ENCODE data around the gene RARS2.
A peak's percentile ranks its signal among the peaks of the same experiment; 100 is the strongest.

RARS2 gene

DNA sequence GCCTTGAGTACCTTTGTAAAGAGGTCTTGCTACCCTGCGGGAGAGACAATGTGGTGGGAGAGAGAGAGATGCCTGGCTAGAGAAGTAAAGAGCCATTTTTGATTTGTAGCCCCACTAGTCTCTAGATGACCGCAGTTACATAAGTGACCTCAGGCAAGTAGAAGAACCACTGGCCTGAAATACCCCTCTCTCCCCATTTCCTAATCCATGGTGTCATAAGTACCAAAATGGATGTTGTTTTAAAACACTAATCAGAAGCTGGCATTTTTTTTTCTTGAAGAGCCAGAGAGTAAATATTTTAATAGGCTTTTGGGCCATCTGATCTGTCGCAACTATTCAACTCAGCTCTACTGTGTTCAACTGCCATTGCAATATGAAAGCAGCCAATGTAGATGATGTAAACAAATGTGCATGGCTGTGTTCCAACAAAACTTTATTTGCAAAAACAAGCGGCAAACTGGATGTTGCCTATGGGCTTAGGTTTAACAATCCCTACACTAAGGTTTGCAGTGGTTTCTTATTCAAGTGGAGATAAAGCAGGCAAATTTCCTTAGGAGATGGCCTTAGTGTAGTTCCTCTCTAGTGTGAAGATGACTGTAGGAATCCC is 36.5 kb downstream of the RARS2 start:
- Mint-ChIP-seq H3K4me1 (ENCODE audit: low read depth) (no peaks in the 10 kb centered on the region), H3K27me3 (no peaks in the 10 kb centered on the region), H3K36me3 (ENCODE audit: low read depth) (peaks cover 72% of the 10 kb centered on the region), H3K9me3 (no peaks in the 10 kb centered on the region), H3K4me3 (no peak overlapping the region), H3K27ac (no peak overlapping the region)
- intact Hi-C loops (cut with micrococcal nuclease), result no loop called here

DNA sequence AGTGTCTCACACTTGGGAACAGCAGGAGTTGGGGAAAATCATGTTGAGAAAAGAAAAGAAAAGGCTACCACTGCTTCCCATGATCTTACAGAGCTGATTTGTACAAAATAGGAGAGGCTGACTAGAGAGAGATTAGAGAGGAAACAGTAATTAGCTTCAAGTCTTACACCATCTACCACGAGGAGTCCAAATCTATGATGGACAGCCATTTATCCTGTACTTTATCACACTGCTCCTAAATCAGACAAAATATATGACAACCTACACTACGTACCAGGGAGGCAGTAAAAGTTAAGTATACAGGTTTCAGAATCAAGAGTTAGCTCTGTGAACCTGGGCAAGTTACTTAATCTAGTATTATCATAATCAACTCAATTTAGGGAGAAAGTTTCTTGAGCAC is 38.0 kb downstream of the RARS2 start:
- H3K4me3 Mint-ChIP-seq, result no peak overlapping the region
- intact Hi-C loops (cut with micrococcal nuclease), result no loop called here
- no peaks in the 10 kb centered on the region for H3K4me1 Mint-ChIP-seq (ENCODE audit: low read depth)
- peaks cover 70% of the 10 kb centered on the region for H3K36me3 Mint-ChIP-seq (ENCODE audit: low read depth)
- H3K9me3 Mint-ChIP-seq, result no peaks in the 10 kb centered on the region
- H3K27me3 Mint-ChIP-seq, result no peaks in the 10 kb centered on the region
- peak overlapping the region; percentile 20 for H3K27ac Mint-ChIP-seq

DNA sequence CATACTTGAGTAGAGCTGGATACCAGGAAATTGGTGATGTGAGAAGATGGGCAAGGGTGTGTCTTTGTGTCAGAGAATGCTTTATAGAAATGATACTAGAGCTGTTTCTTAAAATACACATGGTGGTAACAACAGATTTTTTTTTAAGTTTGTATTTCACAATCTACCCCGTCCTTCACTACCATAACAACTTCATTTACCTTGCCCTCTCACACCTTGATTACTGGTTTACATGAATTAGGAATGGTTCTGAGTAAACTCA is 45.4 kb downstream of the RARS2 start:
- H3K4me1 Mint-ChIP-seq (ENCODE audit: low read depth), result no peaks in the 10 kb centered on the region
- no peaks in the 10 kb centered on the region for H3K27me3 Mint-ChIP-seq
- no peak overlapping the region for H3K4me3 Mint-ChIP-seq
- H3K36me3 Mint-ChIP-seq (ENCODE audit: low read depth), result peaks cover 88% of the 10 kb centered on the region
- intact Hi-C loops (cut with micrococcal nuclease), result no loop called here
- no peak overlapping the region for H3K27ac Mint-ChIP-seq
- peaks cover 4% of the 10 kb centered on the region for H3K9me3 Mint-ChIP-seq

DNA sequence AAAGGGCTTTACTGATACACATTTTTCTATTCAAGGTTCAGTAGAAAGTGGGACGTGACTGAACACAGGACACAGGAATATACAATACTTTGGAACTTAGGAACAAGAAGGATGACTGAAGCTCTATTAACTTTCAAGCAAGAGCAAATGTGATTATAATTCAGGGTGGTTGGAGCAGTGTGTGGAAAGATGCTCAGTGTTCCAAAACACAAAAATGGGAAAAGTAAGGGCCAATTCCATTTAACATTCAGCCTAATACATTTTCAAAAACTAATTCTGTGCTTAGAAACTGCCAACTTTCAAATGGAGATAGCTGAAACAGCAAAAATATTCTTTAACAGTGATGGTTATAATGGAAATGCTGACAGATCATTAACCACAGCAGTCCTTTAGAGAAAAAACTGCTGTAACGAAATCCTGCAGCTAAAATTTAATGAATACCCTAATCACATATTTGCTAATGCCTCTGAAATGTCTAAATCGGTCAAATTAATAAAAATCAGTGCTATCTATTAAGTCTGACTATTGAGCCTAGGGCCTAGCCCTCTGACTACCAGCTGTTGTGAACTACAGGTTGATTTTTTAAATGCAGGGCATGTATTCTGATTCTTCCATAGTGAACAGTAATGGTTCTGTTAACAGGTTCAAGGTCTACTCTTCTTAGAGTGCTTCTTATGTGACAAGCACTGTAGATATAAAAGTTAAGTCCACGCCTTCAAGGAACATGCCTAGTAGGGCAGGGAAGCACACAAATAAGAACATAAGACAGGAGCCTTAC is 45.9 kb downstream of the RARS2 start:
- no peaks in the 10 kb centered on the region for H3K27me3 Mint-ChIP-seq

DNA sequence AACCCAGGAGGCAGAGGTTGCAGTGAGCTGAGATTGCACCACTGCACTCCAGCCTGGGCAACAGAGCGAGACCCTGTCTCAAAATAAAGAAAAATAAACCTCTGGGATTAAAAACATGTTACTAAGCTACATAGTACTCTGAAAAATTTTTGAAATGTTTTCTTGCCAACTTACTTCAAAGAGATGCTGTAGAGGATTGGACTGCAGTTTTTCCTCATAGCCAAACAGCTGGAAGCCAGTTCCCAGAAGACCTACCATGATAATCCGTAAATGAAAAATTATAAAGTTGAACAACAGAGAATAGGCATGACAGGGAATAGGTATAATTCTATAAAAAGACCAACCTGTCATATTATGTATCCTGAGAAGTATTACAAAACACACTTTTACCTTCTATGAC is 48.0 kb downstream of the RARS2 start:
- Mint-ChIP-seq H3K27ac (no peak overlapping the region), H3K9me3 (peaks cover 9% of the 10 kb centered on the region), H3K36me3 (ENCODE audit: low read depth) (peaks cover 72% of the 10 kb centered on the region), H3K4me3 (no peak overlapping the region), H3K4me1 (ENCODE audit: low read depth) (no peaks in the 10 kb centered on the region), H3K27me3 (no peaks in the 10 kb centered on the region)
- intact Hi-C loops (cut with micrococcal nuclease), result no loop called here

More for the DNA sequence above, 45.9 kb downstream of the RARS2 start:
- H3K9me3 Mint-ChIP-seq, result peaks cover 9% of the 10 kb centered on the region
- H3K4me3 Mint-ChIP-seq, result no peak overlapping the region
- H3K4me1 Mint-ChIP-seq (ENCODE audit: low read depth), result no peaks in the 10 kb centered on the region
- no peak overlapping the region for H3K27ac Mint-ChIP-seq
- peaks cover 88% of the 10 kb centered on the region for H3K36me3 Mint-ChIP-seq (ENCODE audit: low read depth)
- intact Hi-C loops (cut with micrococcal nuclease), result no loop called here

DNA sequence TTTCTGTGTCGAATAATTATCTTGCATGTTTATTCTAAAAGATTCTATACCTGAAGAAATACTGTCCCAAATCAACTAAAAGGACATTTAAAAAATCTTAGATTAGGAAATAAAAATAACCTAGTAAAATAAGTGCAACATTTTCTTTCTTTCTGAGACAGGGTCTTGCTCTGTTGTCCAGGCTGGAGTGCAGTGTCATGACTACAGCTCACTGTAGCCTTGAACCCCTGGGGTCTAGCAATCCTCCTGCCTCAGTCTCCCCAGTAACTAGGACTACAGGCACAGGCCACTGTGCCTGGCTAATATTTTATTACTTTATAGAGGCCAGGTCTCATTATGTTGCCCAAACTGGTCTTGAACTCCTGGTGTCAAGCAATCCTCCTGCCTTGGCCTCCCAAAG is 48.7 kb downstream of the RARS2 start:
- Mint-ChIP-seq H3K36me3 (ENCODE audit: low read depth) (peaks cover 65% of the 10 kb centered on the region), H3K27me3 (no peaks in the 10 kb centered on the region), H3K4me1 (ENCODE audit: low read depth) (no peaks in the 10 kb centered on the region), H3K9me3 (peaks cover 9% of the 10 kb centered on the region), H3K27ac (no peak overlapping the region), H3K4me3 (no peak overlapping the region)
- intact Hi-C loops (cut with micrococcal nuclease), result no loop called here

DNA sequence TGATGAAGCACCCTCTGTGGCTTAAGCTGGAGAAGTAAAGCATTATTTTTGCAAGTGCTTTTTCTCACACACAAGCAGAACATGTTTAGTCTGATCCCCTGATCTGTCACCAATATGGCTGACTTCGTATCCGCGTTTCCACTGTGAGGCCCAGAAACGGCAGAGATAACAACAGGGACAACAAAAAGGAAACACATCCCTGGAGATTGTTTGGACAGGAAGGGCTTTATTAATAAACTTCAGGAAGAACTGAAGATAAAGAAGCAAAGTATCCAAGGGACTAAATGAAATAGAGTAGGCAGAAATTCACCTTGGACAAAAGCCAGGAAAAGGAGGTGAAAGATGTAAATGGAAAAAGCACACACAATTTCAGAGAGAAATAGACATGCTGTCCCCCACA is 49.2 kb downstream of the RARS2 start:
- Mint-ChIP-seq H3K4me3 (no peak overlapping the region), H3K27me3 (no peaks in the 10 kb centered on the region), H3K27ac (no peak overlapping the region), H3K4me1 (ENCODE audit: low read depth) (no peaks in the 10 kb centered on the region), H3K9me3 (peaks cover 9% of the 10 kb centered on the region), H3K36me3 (ENCODE audit: low read depth) (peaks cover 59% of the 10 kb centered on the region)
- intact Hi-C loops (cut with micrococcal nuclease), result no loop called here

DNA sequence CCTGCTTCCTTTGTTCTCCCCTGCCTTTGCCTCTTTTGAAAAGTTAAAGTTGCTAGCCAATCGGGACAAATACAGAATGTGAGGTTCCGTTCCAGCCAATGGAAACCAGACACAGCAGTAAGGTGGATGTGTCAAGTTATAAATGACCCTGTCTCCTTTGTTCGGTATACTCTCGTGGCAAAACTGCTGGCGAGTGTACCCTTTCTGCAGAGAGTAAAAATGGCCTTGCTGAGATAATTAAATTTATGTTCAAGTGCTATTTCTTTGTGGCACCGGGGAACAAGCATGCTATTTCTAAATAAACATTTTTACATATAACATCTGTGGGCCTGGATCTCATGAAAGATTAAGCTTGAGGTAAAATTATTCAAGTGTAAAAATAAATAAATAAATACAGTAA is 50.2 kb downstream of the RARS2 start:
- H3K27ac Mint-ChIP-seq, result no peak overlapping the region
- H3K4me3 Mint-ChIP-seq, result no peak overlapping the region
- H3K27me3 Mint-ChIP-seq, result no peaks in the 10 kb centered on the region
- no peaks in the 10 kb centered on the region for H3K4me1 Mint-ChIP-seq (ENCODE audit: low read depth)
- H3K36me3 Mint-ChIP-seq (ENCODE audit: low read depth), result peaks cover 52% of the 10 kb centered on the region
- intact Hi-C loops (cut with micrococcal nuclease), result no loop called here
- H3K9me3 Mint-ChIP-seq, result peaks cover 9% of the 10 kb centered on the region

DNA sequence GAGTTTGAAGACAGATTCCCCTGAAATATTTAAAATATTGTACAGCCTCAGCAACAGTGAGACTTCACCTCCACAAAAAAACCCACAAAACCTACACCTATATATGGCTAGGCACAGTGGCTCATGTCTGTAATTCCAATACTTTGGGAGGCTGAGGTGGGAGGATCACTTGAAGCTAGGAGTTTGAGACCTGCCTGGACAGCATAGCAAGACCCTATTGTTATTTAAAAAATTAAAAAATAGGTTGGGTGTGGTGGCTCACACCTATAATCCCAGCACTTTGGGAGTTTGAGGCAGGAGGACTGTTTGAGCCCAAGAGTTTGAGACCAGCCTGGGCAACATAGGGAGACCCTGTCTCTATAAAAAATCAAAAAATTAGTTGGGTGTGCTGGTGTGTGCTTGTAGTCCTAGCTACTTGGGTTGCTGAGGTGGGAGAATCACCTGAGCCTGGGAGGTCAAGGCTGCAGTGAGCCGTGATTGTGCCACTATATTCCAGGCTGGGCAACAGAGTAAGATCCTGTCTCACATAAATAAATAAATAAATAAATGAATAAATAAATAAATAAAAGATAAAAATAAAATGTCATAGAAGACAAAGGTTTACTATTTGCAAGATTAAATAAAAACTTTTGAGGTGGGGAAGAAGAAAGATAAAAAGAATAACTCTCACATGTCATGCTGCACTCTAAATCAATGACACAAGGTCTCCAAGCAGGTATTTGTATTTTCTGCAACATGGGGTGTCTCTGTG is 51.1 kb downstream of the RARS2 start:
- H3K36me3 Mint-ChIP-seq (ENCODE audit: low read depth), result peaks cover 48% of the 10 kb centered on the region
- H3K27ac Mint-ChIP-seq, result no peak overlapping the region
- no peak overlapping the region for H3K4me3 Mint-ChIP-seq
- H3K9me3 Mint-ChIP-seq, result peaks cover 9% of the 10 kb centered on the region
- intact Hi-C loops (cut with micrococcal nuclease), result no loop called here
- no peaks in the 10 kb centered on the region for H3K4me1 Mint-ChIP-seq (ENCODE audit: low read depth)
- no peaks in the 10 kb centered on the region for H3K27me3 Mint-ChIP-seq

DNA sequence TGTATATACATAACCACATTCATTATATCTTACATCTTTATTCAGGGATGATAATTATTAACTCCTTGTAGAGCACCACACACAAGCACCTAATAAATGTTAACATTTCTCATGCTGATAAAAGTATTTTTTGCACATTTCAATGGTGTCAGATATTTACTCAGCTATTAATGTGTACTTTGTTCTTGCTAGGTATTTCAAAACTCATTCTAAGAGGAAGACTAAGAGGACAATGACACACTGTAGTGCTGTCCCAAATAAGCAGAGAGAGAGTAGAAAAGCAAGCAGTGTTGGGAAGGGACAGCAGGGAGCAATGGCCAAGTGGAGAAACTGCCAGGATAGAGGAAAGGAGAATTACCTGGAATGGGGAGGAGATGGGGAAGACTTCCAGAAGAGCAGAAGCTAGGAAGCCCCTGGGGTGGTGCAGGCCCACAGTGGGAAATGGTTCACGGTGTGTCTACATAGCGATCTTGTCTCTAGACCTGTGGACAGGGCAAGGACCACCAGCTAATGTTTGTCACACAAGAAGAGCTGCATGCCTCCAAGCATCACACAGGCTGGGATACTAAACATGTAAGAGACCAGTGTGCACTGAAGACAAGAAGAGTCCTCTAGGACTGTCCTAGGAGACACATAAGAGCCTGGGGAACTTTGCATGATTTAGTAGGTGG is 55.3 kb downstream of the RARS2 start:
- peaks cover 30% of the 10 kb centered on the region for H3K36me3 Mint-ChIP-seq (ENCODE audit: low read depth)
- intact Hi-C loops (cut with micrococcal nuclease), result no loop called here
- no peak overlapping the region for H3K27ac Mint-ChIP-seq

DNA sequence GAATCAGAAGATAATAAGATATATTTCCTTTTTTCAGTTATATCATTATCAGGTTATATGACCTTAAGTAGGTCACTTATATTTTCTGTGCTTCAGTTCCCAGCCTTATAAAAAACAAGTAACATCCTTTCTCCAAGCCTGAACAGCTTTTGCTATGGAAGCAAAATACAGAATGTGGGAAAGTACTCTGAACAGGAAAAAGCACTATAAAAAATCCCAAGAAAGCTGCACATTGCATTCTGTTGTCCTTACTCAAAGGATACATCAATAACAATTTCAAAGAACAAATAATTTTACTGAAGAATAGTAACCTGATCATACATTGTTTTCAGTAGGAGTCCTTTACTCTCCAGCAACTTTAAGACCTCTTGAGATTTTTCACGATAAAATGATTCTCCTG is 60.6 kb downstream of the RARS2 start:
- Mint-ChIP-seq H3K27ac (no peak overlapping the region), H3K9me3 (no peaks in the 10 kb centered on the region), H3K36me3 (ENCODE audit: low read depth) (peaks cover 66% of the 10 kb centered on the region), H3K4me3 (no peak overlapping the region), H3K4me1 (ENCODE audit: low read depth) (no peaks in the 10 kb centered on the region), H3K27me3 (no peaks in the 10 kb centered on the region)
- intact Hi-C loops (cut with micrococcal nuclease), result no loop called here

More for the DNA sequence above, 55.3 kb downstream of the RARS2 start:
- no peaks in the 10 kb centered on the region for H3K27me3 Mint-ChIP-seq
- no peaks in the 10 kb centered on the region for H3K4me1 Mint-ChIP-seq (ENCODE audit: low read depth)
- H3K9me3 Mint-ChIP-seq, result peaks cover 5% of the 10 kb centered on the region
- no peak overlapping the region for H3K4me3 Mint-ChIP-seq

DNA sequence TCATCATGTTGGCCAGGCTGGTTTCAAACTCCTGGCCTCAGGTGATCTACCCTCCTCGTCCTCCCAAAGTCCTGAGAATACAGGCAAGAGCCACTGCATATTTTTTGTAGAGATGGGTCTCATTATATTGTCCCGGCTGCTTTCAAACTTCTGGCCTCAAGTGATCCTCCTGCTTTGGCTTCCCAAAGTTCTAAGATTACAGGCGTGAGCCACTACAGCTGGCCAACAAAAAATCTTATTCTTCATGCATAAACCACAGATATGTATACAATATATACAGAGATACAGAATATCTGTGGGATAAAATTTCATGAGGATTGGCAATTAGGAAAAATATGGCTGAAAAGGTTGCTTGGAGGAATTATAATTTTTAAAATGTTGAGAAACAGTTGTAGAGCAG is 67.1 kb downstream of the RARS2 start:
- Mint-ChIP-seq H3K4me1 (ENCODE audit: low read depth) (no peaks in the 10 kb centered on the region), H3K36me3 (ENCODE audit: low read depth) (peaks cover 75% of the 10 kb centered on the region), H3K27me3 (no peaks in the 10 kb centered on the region), H3K4me3 (no peak overlapping the region), H3K27ac (no peak overlapping the region), H3K9me3 (no peaks in the 10 kb centered on the region)
- intact Hi-C loops (cut with micrococcal nuclease), result no loop called here

DNA sequence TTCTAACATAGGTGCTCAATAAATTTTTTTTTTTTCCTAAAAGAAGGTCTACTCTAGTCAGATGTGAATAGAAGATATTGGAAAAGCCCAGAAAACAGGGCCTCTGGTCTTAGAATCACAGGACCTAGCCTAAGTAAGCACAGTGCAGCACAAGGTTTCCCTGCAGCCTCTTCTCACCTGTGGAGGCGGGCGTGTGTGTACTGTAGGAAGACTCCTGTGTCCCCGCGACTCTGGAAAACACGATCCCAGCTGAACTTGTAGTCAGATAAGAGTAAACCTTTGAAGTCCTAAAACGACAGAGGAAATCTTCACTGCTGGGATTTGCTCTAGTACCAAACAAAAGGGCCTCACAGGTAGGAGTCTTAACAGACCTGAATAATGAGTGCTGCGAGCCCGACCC is 71.3 kb downstream of the RARS2 start:
- Mint-ChIP-seq H3K27ac (no peak overlapping the region), H3K4me1 (ENCODE audit: low read depth) (no peaks in the 10 kb centered on the region), H3K9me3 (no peaks in the 10 kb centered on the region), H3K36me3 (ENCODE audit: low read depth) (peaks cover 66% of the 10 kb centered on the region), H3K4me3 (no peak overlapping the region), H3K27me3 (no peaks in the 10 kb centered on the region)
- intact Hi-C loops (cut with micrococcal nuclease), result no loop called here

DNA sequence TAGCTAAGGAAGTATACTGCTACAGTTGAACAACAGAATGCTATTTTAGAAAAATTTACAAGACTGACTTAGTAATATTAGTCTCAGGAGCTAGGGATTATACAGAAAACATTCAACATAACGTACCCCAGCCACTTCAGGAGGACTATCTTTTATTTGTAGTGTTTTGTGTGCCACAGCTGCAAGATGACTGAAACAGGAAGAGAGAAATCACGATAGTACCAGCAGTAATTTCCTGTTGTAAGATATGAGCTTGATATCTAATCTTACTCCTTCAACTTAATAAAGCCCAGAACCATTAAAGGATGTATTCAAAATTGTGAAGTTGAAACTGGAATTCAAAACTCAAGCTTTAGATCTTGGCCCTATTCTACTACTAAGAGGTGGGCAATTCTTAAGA is 75.0 kb downstream of the RARS2 start:
- Mint-ChIP-seq H3K27me3 (no peaks in the 10 kb centered on the region), H3K27ac (no peak overlapping the region), H3K4me3 (no peak overlapping the region), H3K9me3 (no peaks in the 10 kb centered on the region), H3K36me3 (ENCODE audit: low read depth) (peaks cover 78% of the 10 kb centered on the region), H3K4me1 (ENCODE audit: low read depth) (no peaks in the 10 kb centered on the region)
- intact Hi-C loops (cut with micrococcal nuclease), result no loop called here

Measured in dendritic cell treated with granulocyte-macrophage colony-stimulating factor and Interleukin-4, amounts not matched to agents 40 ng/mL and 50 ng/mL, for 4 days (primary cell).